ENCODE measurements around the gene CLEC2L. TPM values are rescaled to one million over a fixed set of nuclear protein-coding genes. Genes with fewer than 3 reads are reported as not detected.

Gene CLEC2L
- total RNA-seq, 3 donors from 2014 or later: not detected

DNA sequence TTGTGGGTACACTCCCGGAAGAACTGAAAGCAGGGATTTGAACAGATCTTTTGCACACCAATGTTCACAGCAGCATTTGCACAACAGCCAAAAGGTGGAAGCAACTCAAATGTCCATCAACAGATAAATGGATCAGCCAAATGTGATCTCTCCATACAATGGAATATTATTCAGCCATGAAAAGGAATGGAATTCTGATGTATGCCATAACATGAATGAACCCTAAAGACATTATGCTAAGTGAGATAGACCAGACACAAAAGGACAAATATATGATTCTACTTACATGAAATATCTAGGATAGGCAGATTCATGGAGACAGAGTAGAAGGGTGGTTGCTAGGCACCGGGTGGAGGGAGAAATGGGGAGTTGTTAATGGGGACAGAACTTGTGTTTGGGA, 36.7 kb downstream of the CLEC2L start:
- Histone ChIP-seq H3K4me1 (ENCODE audit: low read depth) (peaks cover 6% of the 10 kb centered on the region), H3K36me3 (ENCODE audit: low read depth) (no peaks in the 10 kb centered on the region), H3K4me3 (no peak overlapping the region), H3K9me3 (no peaks in the 10 kb centered on the region)
- no peak for ATAC-seq
- intact Hi-C loops (cut with DNase I, micrococcal nuclease): no loop called here
- TF ChIP-seq, protein P1, sequence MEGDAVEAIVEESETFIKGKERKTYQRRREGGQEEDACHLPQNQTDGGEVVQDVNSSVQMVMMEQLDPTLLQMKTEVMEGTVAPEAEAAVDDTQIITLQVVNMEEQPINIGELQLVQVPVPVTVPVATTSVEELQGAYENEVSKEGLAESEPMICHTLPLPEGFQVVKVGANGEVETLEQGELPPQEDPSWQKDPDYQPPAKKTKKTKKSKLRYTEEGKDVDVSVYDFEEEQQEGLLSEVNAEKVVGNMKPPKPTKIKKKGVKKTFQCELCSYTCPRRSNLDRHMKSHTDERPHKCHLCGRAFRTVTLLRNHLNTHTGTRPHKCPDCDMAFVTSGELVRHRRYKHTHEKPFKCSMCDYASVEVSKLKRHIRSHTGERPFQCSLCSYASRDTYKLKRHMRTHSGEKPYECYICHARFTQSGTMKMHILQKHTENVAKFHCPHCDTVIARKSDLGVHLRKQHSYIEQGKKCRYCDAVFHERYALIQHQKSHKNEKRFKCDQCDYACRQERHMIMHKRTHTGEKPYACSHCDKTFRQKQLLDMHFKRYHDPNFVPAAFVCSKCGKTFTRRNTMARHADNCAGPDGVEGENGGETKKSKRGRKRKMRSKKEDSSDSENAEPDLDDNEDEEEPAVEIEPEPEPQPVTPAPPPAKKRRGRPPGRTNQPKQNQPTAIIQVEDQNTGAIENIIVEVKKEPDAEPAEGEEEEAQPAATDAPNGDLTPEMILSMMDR (IDR thresholded peaks at IDR 0.05): no peak
- no peak for DNase-seq

DNA sequence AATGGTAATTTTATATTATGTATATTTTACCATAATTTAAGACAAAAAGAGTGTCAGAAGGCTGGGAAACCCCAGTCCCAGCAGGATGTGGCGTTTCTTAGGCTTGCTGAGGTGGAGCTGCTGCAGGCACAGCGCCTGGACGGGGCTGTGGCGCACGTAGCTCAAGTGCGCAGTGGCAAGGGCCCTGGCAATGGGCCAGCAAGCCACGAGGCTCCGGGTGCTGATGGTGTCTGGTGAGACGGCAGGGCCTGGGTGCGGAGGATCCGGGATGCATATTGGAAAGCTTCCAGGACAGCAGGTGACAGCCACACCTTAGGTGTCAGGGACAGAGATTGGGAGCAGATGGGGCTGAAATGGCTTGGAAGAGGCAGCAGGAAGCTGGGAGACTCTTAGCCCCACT, 37.2 kb downstream of the CLEC2L start:
- no peaks in the 10 kb centered on the region for H3K36me3 ChIP-seq (ENCODE audit: low read depth)
- ATAC-seq (peak; percentile 90), DNase-seq (peak; percentile 88 to 90 (median 89))
- intact Hi-C loops (cut with DNase I, micrococcal nuclease): no loop called here
- no peaks in the 10 kb centered on the region for H3K9me3 ChIP-seq
- peaks cover 6% of the 10 kb centered on the region for H3K4me1 ChIP-seq (ENCODE audit: low read depth)
- TF ChIP-seq, protein P1 (IDR thresholded peaks at IDR 0.05): no peak
- no peak overlapping the region for H3K4me3 ChIP-seq

DNA sequence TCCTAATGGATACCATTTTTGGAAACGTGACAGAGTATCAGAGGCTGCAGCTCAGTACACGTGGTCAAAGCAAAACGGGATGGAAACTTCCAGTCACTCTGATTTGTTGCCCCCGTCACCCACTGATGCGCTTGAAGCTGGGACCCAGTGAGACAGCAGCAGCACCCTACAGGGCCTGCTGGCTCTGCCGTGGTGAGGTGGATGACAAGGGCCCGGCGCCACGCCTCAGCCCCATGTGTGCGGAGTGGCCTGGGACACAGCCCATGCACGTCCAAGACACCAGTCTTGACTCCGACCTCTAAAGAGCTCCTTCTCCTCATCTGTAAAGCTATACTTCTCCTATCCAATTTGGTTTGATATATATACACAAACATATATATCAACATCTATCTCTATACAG, 39.0 kb downstream of the CLEC2L start:
- Histone ChIP-seq H3K4me1 (ENCODE audit: low read depth) (peaks cover 6% of the 10 kb centered on the region), H3K4me3 (no peak overlapping the region), H3K9me3 (no peaks in the 10 kb centered on the region), H3K36me3 (ENCODE audit: low read depth) (no peaks in the 10 kb centered on the region)
- ATAC-seq (no peak), DNase-seq (no peak)
- TF ChIP-seq, protein P1 (IDR thresholded peaks at IDR 0.05): no peak
- intact Hi-C loops (cut with DNase I, micrococcal nuclease): no loop called here

DNA sequence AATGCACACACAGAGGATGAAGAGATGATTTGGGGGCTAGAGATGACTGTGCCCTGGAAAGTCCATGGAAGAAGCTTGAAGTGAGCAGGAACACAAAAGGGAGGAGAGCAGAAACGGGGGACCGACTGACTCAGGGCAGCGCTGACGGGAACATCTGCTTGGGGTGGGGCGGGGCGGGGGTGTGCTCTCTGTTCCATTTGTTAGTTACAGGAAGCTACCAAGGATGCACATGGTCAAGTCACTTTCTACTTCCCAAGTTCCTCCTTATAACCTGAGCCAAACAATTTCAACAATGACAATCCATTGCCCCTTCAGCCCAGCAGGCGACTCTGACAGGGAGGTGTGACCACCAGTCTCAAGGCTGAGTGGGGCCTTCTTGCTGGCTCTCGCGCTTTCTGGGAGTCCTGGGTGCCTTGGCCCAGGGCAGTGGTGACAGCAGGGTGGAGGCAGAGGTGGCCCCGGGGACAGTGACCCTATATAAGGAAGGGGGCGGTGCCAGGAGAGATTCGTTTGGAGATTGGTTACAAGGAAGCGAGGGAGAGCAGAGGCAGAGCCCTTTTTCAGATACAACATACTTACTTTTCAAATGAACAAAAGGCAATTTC, 39.6 kb downstream of the CLEC2L start:
- no peaks in the 10 kb centered on the region for H3K9me3 ChIP-seq
- ATAC-seq (no peak), DNase-seq (no peak)
- no peak overlapping the region for H3K4me3 ChIP-seq
- H3K4me1 ChIP-seq (ENCODE audit: low read depth): peaks cover 4% of the 10 kb centered on the region
- TF ChIP-seq, protein P1 (IDR thresholded peaks at IDR 0.05): no peak
- intact Hi-C loops (cut with DNase I, micrococcal nuclease): no loop called here
- H3K36me3 ChIP-seq (ENCODE audit: low read depth): no peaks in the 10 kb centered on the region

DNA sequence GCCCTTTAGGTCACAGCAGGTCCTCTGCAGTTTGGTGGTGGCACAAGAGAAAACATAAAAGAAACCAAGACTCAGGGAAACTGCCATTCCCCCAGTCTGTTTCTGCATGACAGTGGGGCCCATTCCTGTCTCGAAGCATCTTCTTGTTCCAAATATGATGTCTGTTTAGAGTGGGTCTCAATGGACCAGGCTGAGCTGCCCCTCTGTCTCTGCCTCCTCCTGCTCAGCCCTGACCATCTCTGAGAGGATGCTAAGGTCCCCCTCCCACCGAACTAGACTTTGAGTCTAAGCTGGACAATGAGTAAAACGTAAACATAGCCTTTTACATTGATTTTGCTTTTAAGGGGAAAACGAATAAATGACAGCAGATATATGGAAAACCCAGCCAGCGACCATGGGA, 40.4 kb downstream of the CLEC2L start:
- intact Hi-C loops (cut with DNase I, micrococcal nuclease): no loop called here
- no peak for ATAC-seq
- TF ChIP-seq, protein P1 (IDR thresholded peaks at IDR 0.05): no peak
- no peak for DNase-seq
- Histone ChIP-seq H3K36me3 (ENCODE audit: low read depth) (no peaks in the 10 kb centered on the region), H3K9me3 (no peaks in the 10 kb centered on the region), H3K4me1 (ENCODE audit: low read depth) (no peaks in the 10 kb centered on the region), H3K4me3 (no peak overlapping the region)

DNA sequence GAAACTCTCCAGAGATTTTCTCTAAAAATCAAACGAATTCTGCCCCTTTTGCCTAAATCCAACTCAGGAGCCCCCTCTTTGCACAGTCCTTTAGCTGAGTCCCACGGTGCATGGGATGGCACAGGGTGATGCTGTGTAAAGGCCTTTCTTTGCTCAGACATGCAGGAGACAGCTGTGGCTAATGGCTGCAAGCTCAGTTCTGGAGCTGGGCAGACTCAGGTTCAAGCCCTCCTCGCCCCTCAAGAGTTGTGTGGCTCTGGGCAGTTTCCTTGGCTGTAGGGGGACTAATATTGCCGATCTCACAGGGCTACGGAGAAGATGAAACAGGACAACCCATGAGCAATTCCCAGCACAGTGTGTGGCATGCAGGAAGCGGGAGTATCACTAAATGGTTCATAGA, 42.6 kb downstream of the CLEC2L start:
- ATAC-seq (no peak), DNase-seq (no peak)
- no peak overlapping the region for H3K4me3 ChIP-seq
- H3K4me1 ChIP-seq (ENCODE audit: low read depth): no peaks in the 10 kb centered on the region
- no peaks in the 10 kb centered on the region for H3K9me3 ChIP-seq
- TF ChIP-seq, protein P1 (IDR thresholded peaks at IDR 0.05): no peak
- no peaks in the 10 kb centered on the region for H3K36me3 ChIP-seq (ENCODE audit: low read depth)
- intact Hi-C loops (cut with DNase I, micrococcal nuclease): no loop called here
